Measurements from ENCODE around the gene APOC1.

Gene APOC1

GRCh38 chr19:44900328-44901244 lies 13.8 kb upstream of the APOC1 start:
- no peak for DNase-seq (ENCODE audit: extremely low read depth, low read depth)
- TF ChIP-seq CTCF (IDR thresholded peaks at IDR 0.05; ENCODE audit: low read depth, low read length): no peak

- no peak for DNase-seq (ENCODE audit: extremely low read depth, low read depth)
- TF ChIP-seq CTCF (IDR thresholded peaks at IDR 0.05; ENCODE audit: low read depth, low read length): no peak
These were observed 11.2 kb upstream of the APOC1 start for GRCh38 chr19:44903216-44903601.

GRCh38 chr19:44903602-44904425 lies 10.6 kb upstream of the APOC1 start:
- TF ChIP-seq CTCF (IDR thresholded peaks at IDR 0.05; ENCODE audit: low read depth, low read length): peak; percentile 97
- DNase-seq (ENCODE audit: extremely low read depth, low read depth): no peak

- no peak for DNase-seq (ENCODE audit: extremely low read depth, low read depth)
- no peak; the same call in 1 of the 2 replicates for TF ChIP-seq CTCF (IDR thresholded peaks at IDR 0.05; ENCODE audit: low read depth, low read length)
These were observed 9.9 kb upstream of the APOC1 start for GRCh38 chr19:44904426-44904994.

- TF ChIP-seq CTCF (IDR thresholded peaks at IDR 0.05; ENCODE audit: low read depth, low read length): no peak
These were observed 8.8 kb upstream of the APOC1 start, which contains the start of gene APOE for GRCh38 chr19:44905437-44906160. Gene APOE, plus strand, starts transcription at chr19:44905796. Its CDS starts 829 bp downstream, at chr19:44906625.

DNA sequence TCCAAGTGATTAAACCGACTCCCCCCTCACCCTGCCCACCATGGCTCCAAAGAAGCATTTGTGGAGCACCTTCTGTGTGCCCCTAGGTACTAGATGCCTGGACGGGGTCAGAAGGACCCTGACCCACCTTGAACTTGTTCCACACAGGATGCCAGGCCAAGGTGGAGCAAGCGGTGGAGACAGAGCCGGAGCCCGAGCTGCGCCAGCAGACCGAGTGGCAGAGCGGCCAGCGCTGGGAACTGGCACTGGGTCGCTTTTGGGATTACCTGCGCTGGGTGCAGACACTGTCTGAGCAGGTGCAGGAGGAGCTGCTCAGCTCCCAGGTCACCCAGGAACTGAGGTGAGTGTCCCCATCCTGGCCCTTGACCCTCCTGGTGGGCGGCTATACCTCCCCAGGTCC lies 6.8 kb upstream of the APOC1 start:
- DNase-seq (ENCODE audit: extremely low read depth, low read depth): no peak
- no peak for TF ChIP-seq CTCF (IDR thresholded peaks at IDR 0.05; ENCODE audit: low read depth, low read length)

More at GRCh38 chr19:44905437-44906160, 8.8 kb upstream of the APOC1 start, which contains the start of gene APOE:
- DNase-seq (ENCODE audit: extremely low read depth, low read depth): no peak

All from AG09319 (cell line).